ENCODE measurements around the gene CFAP74.

CFAP74 gene

DNA sequence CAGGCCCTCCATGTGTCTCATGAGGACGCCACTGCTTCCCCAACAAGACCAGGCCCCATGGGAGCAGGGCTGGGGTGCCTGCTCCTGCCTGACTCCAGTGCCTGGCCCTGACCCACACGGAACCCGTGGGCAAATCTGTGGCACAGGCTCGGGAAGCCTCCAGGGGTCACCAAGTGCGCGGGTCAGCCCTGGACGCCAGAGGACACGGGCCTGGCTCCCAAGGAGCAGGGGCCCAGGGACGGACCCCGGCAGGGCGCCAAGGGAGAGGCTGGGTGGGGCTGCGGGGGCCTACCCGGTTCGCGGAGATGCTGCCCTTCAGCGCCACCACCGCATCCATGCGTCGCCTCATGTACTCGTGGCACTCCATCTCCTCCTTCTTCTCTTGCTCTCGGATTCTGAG lies 31.9 kb downstream of the CFAP74 start:
- DNase-seq (ENCODE audit: low read depth): no peak

DNA sequence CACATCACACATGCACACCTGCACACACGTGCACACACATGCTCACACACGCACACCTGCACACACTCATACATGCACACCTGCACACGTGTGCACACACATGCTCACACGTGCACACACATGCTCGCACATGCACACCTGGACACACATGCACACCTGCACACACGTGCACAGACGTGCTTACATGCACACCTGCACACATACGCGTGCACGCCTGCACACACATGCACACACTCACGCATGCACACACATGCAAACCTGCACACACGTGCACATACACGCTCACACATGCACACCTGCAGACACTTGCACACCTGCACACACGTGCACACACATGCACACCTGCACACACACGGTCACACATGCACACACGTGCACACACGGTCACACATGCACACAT lies 32.6 kb downstream of the CFAP74 start:
- no peak for DNase-seq (ENCODE audit: low read depth)

DNA sequence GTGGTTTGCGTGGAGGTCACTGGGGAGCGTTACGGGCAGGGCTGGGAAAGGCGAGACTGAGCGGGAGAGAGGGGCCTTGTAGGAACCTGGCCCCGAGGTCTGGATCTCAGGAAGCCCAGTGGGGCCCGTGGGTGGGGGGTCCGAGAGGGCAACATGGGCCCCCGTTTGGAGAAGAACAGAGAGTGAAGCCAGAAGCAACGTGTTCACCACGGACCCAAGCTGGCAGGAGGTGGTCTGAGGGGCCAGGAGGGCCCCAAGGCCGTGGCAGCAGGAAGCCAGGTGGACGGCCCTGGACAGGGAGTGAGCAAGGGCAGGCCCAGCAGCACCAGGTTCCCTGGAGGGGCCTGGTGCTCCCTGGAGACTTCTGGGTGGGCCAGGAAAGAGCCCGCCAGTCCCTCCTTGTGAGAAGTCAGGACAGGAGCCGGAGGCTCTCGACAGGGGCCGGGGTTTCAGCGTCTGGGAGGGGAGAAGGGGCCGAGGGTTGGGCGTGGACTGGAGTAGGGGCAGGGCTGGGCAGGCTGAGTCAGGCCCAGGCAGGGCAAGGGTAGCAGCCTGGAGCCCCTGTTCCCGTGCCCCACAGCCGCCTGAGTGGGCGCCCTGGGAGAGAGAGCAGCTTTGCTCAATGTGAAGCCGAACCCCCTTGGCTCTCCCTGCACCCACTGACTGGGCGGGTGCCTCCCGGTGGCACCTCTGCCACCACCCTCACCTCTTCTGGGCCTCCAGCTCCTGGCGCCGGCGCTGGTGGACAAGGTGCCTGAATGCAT lies 33.5 kb downstream of the CFAP74 start:
- DNase-seq (ENCODE audit: low read depth): no peak

DNA sequence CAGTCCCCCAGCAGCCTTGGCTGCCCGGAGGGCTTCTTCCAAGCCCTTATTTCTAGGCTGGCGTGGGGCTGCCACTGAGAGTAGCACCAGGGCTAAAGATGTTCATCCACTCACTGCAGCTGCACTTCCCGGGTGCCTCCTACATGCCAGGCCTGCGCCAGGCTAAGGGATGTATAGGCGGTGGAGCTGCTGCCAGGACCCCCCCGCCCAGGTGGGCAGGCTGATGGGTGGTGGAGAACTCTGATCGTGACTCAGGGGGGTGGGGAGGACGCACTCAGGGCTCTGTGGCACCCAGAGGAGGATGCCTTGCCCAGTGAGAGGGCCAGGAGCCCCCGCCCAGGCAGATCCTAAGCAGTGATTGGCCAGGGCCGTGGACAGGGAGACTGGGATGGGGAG lies 34.1 kb downstream of the CFAP74 start:
- DNase-seq (ENCODE audit: low read depth): no peak

DNA sequence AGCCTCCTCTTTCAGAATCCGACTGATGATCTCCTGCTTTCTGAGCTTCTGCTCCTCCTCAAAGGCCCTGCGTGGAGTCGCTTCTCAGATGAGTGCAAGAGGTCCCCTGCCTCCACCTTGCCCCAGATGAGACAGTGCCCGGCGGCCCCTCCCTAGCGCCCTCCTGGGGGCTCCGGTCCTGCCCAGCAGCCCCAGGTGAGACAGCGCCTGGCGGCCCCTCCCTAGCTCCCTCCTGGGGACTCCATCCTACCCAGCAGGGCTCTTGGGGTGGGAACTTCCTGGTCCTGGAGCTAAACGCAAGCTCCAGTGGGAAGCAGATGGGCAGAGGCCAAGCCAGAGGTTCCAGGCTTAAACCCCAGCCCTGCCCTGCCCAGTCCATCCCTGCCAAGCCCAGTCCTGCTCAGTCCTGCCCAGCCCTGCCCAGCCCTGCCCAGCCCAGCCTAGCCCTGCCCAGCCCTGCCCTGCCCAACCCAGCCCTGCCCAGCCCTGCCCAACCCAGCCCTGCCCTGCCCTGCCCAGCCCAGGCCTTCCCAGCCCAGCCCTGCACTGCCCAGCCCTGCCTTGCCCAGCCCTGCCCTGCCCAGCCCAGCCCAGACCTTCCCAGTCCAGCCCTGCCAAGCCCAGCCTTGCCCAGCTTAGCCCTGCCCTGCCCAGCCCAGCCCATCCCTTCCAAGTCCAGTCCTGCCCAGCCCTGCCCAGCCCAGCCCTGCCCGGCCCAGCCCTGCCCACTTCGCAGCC lies 34.6 kb downstream of the CFAP74 start:
- DNase-seq (ENCODE audit: low read depth): no peak

DNA sequence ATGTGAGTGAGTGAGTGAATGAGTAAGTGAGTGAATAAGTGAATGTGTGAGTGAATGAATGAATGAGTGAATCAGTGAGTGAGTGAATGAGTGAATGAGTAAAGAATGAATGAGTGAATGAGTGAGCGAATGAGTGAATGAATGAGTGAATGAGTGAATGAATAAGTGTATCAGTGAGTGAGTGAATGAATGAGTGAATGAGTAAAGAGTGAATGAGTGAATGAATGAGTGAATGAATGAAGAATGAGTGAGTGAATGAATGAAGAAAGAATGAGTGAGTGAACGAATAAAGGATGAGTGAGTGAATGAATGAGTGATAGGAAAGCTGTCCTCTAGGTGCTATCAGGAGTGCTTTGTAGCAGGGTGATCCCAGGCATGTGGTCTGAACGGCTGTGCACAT lies 35.7 kb downstream of the CFAP74 start:
- no peak for DNase-seq (ENCODE audit: low read depth)

DNA sequence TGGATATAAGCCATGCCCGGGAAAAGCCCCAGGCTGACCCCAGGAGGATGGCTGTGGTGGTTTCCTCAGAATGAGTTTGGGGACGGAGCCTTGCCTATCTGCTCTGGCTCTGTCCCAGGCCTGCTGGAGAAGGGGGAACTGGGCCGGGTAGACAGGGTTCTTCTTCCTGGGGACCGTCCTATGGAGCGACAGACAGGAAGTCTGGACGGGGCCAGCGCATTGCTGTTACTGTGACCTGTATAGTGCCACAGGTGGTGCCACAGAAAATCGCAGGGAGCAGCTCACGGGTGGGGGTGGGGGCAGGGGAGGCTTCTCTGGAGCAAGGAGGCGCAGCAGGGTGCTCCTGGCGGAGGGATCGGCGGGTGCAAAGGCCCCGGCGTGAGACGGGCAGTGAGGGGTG lies 36.4 kb downstream of the CFAP74 start:
- no peak for DNase-seq (ENCODE audit: low read depth)

DNA sequence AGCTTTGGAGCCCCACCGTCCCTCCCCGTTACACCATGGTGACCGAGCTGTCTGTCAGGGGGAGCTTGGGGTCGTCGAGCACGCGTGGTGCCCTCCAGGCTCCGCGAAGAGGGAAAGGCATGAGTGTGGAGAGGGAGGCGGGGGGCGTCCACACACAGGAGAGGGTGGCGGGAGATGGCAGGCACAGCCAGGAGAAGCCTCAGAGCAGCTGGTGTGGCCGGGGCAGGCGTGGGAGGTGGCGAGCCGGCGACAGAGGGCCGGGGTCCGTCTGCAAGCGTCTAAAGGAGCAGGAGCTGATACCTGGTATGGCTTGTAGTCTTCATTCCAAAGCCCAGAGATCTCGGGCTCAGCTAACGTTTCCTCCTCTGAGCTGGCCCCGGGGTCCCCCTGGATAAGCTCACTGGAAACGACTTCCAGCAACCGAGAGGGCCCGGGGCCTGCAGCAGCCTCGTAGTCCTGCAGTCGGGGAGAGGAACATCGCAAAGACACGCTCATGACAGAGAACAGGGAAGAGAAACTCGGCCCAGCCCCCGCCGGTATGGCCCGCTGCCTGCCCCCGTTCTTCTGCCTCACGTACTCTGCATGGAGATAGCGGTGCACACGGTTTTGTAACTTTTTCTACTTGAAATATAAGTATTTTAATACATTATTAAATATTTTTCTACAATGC lies 37.4 kb downstream of the CFAP74 start:
- no peak for DNase-seq (ENCODE audit: low read depth)

DNA sequence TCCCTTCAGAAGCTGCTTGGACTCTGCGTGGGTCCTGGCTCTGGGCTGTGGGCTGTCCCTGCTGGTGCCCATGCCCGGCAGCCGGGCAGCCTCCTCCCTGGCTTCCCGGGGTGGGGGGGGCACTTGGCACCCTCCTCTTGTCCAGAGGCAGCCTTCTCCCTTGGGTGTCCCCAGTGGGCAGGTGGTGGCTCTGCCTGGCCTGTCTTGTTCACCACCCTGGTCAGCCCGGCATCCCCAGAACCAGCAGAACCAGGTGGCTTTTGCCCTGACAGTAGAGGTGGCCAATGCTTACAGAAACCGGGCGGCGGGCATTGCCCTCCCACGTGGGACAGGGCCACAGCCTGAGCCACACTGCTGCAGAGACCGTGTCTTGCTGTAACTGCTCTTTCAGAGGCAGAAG lies 38.0 kb downstream of the CFAP74 start:
- DNase-seq (ENCODE audit: low read depth): no peak

DNA sequence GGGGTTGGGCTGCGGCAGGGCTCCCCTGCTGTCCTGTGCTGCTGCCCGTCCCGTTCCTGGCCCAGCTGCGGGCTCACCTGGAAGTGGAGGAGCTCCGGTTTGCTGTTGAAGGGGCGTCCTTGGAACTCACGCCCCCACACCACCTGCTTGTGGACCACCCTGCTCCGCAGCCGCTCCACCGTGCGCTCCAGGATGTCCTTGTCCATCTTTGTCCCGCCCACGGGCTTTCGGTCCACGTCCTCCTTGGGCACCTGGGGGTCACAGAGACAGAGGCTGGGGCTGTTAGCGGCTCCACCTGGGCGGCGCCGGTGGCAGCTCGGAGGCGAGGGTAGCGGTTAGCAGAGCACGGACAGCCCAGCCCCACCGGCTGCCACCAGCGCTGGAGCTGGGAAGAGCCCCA lies 38.8 kb downstream of the CFAP74 start:
- DNase-seq (ENCODE audit: low read depth): no peak

DNA sequence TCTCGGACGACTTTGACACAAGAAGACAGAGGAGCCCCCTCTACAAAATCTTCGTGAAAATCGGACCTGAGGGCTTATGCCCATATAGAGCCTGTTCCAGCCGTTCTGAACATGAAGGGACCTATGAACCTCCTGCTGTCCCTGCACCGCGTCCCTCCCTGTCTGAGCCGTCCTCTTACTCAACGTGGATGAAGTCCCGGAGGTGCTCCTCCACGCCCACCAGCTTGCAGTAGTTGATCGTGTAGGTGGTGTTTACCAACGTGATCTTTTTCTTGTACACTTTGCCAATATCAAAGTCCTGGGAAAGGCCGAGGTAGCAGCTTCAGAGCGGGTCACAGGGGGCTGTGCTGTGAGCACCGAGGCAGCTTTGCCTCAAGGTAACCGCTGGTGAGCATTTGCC lies 40.0 kb downstream of the CFAP74 start:
- DNase-seq (ENCODE audit: low read depth): no peak

DNA sequence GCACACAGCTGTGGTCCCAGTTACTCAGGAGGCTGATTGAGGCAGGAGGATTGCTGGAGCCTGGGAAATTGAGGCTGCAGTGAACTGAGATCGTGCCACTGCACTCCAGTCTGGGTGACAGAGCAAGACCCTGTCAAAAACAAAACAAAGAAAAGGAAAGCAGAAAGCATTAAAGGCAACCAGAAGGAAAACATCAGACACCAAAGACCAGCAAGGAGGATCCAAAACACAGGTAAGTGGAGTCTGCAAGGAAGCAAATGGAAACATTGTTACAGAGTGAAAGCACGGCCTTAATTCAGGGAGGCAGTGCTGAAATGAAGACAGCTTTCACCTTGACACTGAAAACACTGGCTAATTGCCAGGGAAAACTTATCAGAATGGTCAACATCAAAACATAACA lies 40.8 kb downstream of the CFAP74 start:
- no peak for DNase-seq (ENCODE audit: low read depth)

DNA sequence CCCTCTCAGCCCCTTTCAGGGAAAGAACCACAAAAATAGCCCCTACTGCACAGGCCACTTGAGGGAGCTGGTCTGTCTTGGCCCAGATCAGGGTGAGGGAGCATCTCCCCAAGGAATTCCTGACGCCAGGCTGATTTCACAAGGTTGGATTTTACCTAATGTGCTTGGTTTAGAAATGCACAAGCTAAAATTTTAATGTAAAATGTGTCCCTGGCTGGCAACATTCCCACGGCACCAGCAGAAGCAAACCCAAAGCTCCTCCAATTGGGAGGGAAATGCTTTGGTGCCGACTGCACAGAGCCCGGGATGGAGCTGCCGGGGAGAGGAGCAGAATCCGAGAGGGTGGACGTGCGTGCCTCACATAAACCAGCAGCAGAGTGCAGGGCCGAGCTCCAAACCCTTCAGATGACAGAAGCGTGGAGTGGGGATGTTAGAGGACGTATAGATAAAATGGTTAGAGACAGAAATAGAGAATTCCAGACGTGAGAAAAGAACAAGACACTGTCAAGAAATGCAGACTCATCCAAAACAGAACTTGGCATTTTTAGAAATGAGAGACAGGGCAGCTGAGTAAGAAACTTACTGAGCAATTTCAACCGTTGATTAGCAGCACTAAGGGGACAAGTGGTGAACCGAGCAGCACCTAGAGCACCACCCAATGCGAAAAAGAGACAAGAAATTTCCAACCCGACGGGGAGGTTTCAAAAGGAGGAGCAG lies 42.9 kb downstream of the CFAP74 start:
- DNase-seq (ENCODE audit: low read depth): no peak

DNA sequence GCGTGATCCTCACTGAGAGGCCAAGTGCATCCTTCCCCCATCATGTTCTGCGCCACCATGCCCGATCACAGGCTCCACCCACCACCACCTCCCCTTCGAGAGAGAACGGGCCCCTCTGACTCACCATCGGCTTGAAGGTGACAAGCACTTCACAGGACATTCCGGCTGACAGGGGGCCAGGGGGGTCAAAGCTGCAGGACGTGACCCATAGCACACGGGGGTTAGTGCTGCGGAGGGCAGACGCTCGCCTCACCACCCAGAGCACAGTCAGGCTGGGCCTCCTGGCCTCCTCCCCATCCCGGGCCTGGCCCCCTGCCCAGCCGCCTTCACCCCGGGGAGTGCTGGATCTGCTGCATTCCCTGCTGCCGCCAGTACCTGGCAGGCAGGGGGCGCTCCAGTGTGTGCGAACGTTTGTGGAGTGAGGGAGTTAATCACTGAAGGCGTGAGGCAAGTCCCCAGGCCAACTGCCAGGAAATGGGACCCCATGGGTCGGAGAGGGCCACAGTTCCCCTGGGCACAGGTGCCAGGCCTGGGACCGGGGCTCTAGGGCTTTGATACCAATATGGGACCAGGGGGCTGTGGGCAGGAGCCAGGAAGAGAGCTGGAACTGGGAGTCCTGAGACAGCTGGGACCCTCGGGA lies 43.6 kb downstream of the CFAP74 start:
- DNase-seq (ENCODE audit: low read depth): peak; percentile 59

DNA sequence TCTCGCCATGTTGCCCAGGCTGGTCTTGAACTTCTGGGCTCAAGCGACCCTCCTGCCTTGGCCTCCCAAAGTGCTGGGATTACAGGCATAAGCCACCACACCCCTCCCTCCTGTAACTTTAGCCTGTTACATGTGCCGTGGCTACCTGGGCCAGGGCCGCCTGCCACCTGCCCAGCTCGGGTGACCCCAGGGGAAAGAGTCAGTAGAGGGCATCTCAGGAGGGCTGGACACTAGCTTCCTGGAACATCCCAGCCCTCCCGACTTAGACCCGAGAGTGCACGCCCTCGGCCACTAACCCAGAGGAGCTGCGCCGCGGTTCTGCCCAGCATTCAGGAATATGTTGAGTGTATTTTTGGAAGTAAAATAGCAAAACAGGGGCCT lies 44.1 kb downstream of the CFAP74 start:
- DNase-seq (ENCODE audit: low read depth): no peak

DNA sequence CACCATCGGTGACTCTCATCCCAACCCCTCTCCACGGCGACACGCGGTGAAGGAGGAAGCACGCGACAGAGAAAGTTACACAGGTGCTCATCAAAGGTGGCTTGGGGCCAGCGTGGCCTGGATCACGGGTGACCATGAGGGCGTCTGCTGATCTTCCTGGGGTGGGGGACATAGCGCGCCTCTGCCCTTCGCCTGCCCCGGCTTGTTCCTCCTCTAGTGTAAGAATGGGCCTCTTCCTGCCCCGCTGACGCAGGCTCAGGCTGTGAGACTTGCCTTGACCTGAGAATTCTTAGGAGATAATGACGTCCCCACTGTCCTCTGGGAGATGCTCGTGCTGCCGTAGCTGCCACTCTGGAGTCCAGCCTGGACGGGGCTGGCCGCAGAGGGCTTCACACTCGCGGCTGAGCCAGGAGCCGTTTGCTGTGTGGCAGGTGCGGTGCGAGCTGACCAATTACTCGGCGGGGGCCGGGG lies 45.5 kb downstream of the CFAP74 start:
- DNase-seq (ENCODE audit: low read depth): no peak

DNA sequence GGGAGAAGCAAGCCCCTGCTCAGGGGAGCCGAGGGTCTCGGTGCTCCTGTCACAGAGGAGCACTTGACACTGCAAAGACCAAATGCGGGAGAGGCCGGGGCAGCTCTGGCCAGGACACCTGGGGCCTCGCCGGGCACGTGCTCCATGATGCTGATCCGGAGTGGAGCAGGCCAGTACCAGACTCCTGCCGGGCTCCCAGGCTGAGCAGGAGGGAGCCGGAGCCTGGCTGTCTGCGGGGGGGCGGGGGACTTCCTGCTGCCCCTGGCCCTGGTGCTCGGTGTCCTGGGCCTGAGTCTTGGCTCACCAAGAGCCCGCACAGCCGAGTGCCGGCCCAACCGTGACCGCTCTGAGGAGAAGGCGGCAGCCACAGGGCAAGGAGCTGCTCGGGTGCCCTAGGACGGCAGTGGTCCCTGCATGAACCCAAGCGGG lies 46.0 kb downstream of the CFAP74 start:
- DNase-seq (ENCODE audit: low read depth): no peak

DNA sequence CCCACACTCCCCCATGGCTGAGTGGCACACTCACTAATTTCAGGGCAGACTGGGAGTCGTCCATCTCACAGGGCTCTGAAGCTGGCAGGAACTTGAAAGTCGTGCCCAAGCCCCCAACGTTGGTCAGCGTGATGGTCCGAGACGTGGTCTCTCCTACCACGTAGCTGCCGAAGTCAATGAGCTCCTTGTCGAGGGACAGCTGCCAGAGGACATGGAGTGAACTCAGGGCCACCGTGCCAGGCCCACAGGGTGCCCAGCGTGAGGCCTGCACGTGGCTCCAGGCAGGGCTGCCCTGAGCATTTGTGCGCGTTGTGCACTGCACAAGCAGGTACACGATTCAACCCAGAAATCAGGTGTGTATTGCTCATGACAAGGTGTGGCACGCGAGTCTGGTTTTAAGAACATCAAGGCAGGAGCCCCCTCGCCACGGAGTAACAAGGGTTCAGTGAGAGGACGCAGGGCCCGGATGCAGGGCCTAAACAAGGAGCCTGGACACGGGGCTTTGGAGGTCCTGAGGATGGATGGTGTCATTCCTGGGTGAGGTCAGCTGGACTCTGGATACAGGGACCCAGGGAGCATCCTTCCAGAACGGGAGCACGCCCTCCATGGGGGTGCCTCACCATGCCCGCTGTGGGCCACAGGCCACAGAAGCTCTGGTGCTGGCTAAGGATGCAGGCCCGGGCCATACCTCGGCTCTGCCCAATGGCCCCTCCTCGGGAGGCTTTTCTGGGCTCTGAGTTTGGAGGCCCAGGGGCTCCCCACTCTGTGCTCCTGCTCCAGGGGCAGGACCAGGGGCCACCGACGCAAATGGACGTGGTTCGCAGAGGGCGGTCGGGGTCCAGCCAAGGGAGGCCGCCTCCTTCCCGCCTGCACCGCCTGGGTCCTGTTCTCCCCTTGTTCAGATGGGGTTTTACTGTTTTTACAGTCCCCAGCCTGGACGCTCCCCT lies 46.7 kb downstream of the CFAP74 start:
- DNase-seq (ENCODE audit: low read depth): no peak

DNA sequence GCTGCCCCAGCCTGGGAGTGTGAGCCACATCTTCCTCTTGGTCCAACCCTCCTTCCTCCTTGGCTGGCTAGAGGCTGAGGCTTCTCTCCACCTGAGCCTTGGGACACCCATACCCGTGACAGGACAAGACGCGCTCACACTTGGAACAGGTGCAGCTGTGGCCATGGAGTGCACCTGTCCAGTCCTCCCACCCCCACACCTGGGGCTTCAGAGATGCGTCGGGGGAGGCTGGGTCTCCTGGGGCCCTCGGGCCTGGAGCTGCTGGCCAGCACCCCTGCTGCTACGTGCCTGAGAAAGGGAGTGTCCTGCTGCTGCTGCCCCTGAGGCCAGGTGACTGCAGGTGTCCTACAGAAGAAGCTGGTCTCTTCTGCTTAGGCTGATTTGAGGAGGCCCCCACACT lies 47.5 kb downstream of the CFAP74 start:
- no peak for DNase-seq (ENCODE audit: low read depth)

DNA sequence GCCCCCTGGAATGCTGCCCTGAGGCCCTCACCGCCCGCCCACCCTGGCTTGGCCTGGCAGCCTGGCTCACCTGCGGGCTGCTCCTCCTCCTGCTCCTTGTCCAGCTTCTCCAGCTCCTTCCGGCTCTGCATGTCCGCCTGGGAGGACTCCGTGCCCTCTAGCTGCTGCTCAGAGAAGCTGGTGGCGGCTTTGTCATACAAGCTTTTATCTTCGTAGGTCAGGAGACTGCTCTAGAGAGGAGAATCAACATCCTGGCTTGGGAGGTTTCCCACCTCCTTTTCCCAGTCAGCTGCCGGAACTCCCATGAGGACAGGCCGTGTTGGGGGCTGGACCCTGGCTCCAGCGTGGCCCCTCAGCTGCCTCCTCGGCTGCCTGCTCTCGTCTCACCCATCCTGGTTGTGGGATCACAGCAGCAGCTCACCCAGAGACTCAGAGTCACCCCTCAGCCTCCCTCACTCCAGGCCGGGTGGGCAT lies 47.9 kb downstream of the CFAP74 start:
- no peak for DNase-seq (ENCODE audit: low read depth)

All from stimulated activated CD8-positive, alpha-beta memory T cell treated with anti-CD3 and anti-CD28 coated beads, Interleukin-4, amount 100 ng/mL, for 24 hours (primary cell).